Esophagus muscularis mucosa (tissue), 4 donors: Measurements from ENCODE around the gene TUB. TPM values are rescaled to one million over a fixed set of nuclear protein-coding genes. Genes with fewer than 3 reads are reported as not detected.

Experiments
- DNase-seq: peaks from one replicate; pipeline ENCODE4 v3.0.0-alpha.2; 2017; ENCODE audit errors: extremely low spot score
- H3K27ac ChIP-seq, 4 donors: fragments of 200-600 bp; sonication (generic); replicated peaks in 1 of 4; 1 replicate in 3 of 4; 2 replicates in 1 of 4; pipeline ENCODE4 v1.5.1; 2016 to 2019; ENCODE audit warnings: mild to moderate bottlenecking in 1 of 4
- H3K27me3 ChIP-seq, 4 donors: fragments of 200-600 bp; sonication (generic); one replicate each; pipeline versions ENCODE4 v1.5.1 to v1.6.0; 2016 to 2019
- H3K36me3 ChIP-seq, 4 donors: fragments of 200-600 bp; sonication (generic); one replicate each; pipeline ENCODE4 v1.5.1; 2016 to 2019
- H3K4me1 ChIP-seq, 4 donors: fragments of 200-600 bp; sonication (generic); one replicate each; pipeline ENCODE4 v1.5.1; 2016 to 2019
- H3K4me3 ChIP-seq, 4 donors: fragments of 200-600 bp; sonication (generic); 1 replicate in 2 of 4; 2 replicates in 2 of 4; pipeline ENCODE4 v1.5.1; 2016 to 2019; ENCODE audit warnings: mild to moderate bottlenecking in 4 of 4, moderate library complexity in 1 of 4
- H3K9me3 ChIP-seq, 4 donors: fragments of 200-600 bp; sonication (generic); 1 replicate in 3 of 4; 2 replicates in 1 of 4; pipeline ENCODE4 v1.5.1; 2016 to 2019
- CTCF ChIP-seq, 3 experiments: fragments of 200-600 bp in 2 of 3; fragments of 450-650 bp in 1 of 3; sonication (generic) in 2 of 3; IDR thresholded peaks; one replicate each; pipeline ENCODE4 v1.5.1; 2017 to 2019; ENCODE audit warnings: antibody characterized with exemption in 3 of 3, mild to moderate bottlenecking in 2 of 3, moderate library complexity in 1 of 3
- EP300 ChIP-seq: sonication (generic); formaldehyde crosslinking; IDR thresholded peaks from one replicate; pipeline ENCODE4 v1.6.1; 2017; ENCODE audit warnings: antibody characterized with exemption
- POLR2A ChIP-seq: fragments of 450-650 bp; IDR thresholded peaks from one replicate; pipeline ENCODE4 v1.6.1; 2017; ENCODE audit warnings: antibody characterized with exemption, moderate library complexity, mild to moderate bottlenecking, low read depth
- POLR2AphosphoS5 ChIP-seq, 2 donors: sonication (generic); formaldehyde crosslinking; IDR thresholded peaks; one replicate each; pipeline ENCODE4 v1.6.1; 2017; ENCODE audit warnings: antibody characterized with exemption in 2 of 2
- WGBS: methylation state at CpG from one replicate; pipeline ENCODE4 v1.1.5; 2018; 5-methylcytosine and 5-hydroxymethylcytosine counted together
- intact Hi-C: fragments of 100-400 bp; cut with DNase I; formaldehyde crosslinking; loops from one replicate; pipeline ENCODE4 v1.15.1; 2023
- total RNA-seq, 4 donors: library from RNA; depleted of rRNA; stranded (reverse); fragments of >200 nt; gene quantifications; one replicate each; pipeline versions ENCODE4 v1.1.0 to v1.2.1, GENCODE V29; 2016

Gene TUB
- total RNA-seq, 4 donors from 2014 or later: 8.3 to 18.3 (median 12.1) TPM

GRCh38 chr11:8090756-8091155, 9.7 kb downstream of the TUB start:
- H3K4me3 ChIP-seq: no peak overlapping the region
- H3K9me3 ChIP-seq: no peaks in the 10 kb centered on the region
- H3K27me3 ChIP-seq: no peaks in the 10 kb centered on the region
- no peak for TF ChIP-seq EP300
- TF ChIP-seq CTCF (IDR thresholded peaks at IDR 0.05): peak; percentile 37 to 53 (median 44)
- no peak overlapping the region for H3K27ac ChIP-seq
- H3K36me3 ChIP-seq: peaks cover 0 to 17% (median 10%) of the 10 kb centered on the region in 4 donors
- DNase-seq: no peak
- peaks cover 26 to 36% (median 32%) of the 10 kb centered on the region in 4 donors for H3K4me1 ChIP-seq
- intact Hi-C loops: loop anchor here (5.0 to 10.0 kb wide), 2 partner anchors 58 to 86 kb away; no protein-coding TSS in a partner anchor
- WGBS: 52% methylated on average over 5 of the region's 5 CpGs

GRCh38 chr11:8091721-8092120, 10.7 kb downstream of the TUB start:
- TF ChIP-seq POLR2A: no peak
- TF ChIP-seq POLR2AphosphoS5 (IDR thresholded peaks at IDR 0.05): no peak
- no peak for TF ChIP-seq EP300
- TF ChIP-seq CTCF (IDR thresholded peaks at IDR 0.05): no peak
- Histone ChIP-seq H3K4me3 (no peak overlapping the region), H3K27ac (no peak overlapping the region), H3K27me3 (no peaks in the 10 kb centered on the region), H3K9me3 (no peaks in the 10 kb centered on the region), H3K36me3 (peaks cover 0 to 21% (median 14%) of the 10 kb centered on the region in 4 donors), H3K4me1 (peaks cover 16 to 26% (median 22%) of the 10 kb centered on the region in 4 donors)
- intact Hi-C loops: loop anchor here (5.0 to 10.0 kb wide), 2 partner anchors 59 to 87 kb away; no protein-coding TSS in a partner anchor
- DNase-seq: no peak
- no CpG with 5 or more reads among the region's 5 CpGs for WGBS

- peaks cover 0 to 32% (median 25%) of the 10 kb centered on the region in 4 donors for H3K36me3 ChIP-seq
- DNase-seq: no peak
- TF ChIP-seq EP300 (no peak), CTCF (IDR thresholded peaks at IDR 0.05) (peak; percentile 49 to 67 (median 64)), POLR2AphosphoS5 (IDR thresholded peaks at IDR 0.05) (peak in 1 of 2 donors; percentile 4)
- WGBS: 37% methylated on average over 11 of the region's 11 CpGs
- peaks cover 9 to 15% (median 12%) of the 10 kb centered on the region in 4 donors for H3K4me1 ChIP-seq
- no peaks in the 10 kb centered on the region for H3K9me3 ChIP-seq
- no peak overlapping the region for H3K27ac ChIP-seq
- intact Hi-C loops: loop anchor here (5.0 to 10.0 kb wide), 2 partner anchors 61 to 88 kb away; no protein-coding TSS in a partner anchor
- H3K27me3 ChIP-seq: no peaks in the 10 kb centered on the region
- H3K4me3 ChIP-seq: no peak overlapping the region
Observed at GRCh38 chr11:8092587-8093424, 11.8 kb downstream of the TUB start.

- intact Hi-C loops: loop anchor here (5.0 to 10.0 kb wide), 2 partner anchors 62 to 89 kb away; no protein-coding TSS in a partner anchor
- no peaks in the 10 kb centered on the region for H3K27me3 ChIP-seq
- H3K36me3 ChIP-seq: peaks cover 0 to 44% (median 35%) of the 10 kb centered on the region in 4 donors
- TF ChIP-seq POLR2A (no peak), CTCF (IDR thresholded peaks at IDR 0.05) (no peak), POLR2AphosphoS5 (IDR thresholded peaks at IDR 0.05) (no peak), EP300 (no peak)
- WGBS: 98% methylated on average over 9 of the region's 9 CpGs
- no peak overlapping the region for H3K4me3 ChIP-seq
- H3K4me1 ChIP-seq: peaks cover 9 to 13% (median 11%) of the 10 kb centered on the region in 4 donors
- no peak overlapping the region for H3K27ac ChIP-seq
- DNase-seq: no peak
- H3K9me3 ChIP-seq: no peaks in the 10 kb centered on the region
Observed at GRCh38 chr11:8093931-8094575, 13.0 kb downstream of the TUB start.
